GM12878 (cell line): Measurements from ENCODE around the gene GRIK2. TPM values are rescaled to one million over a fixed set of nuclear protein-coding genes. Genes with fewer than 3 reads are reported as not detected.

ENCODE experiments used
- ATAC-seq: fragments of 200-7000 bp; cut with Tn5 transposase; 3 replicates; pipeline ENCODE4 v1.9.1; 2020; ENCODE audit warnings: mild to moderate bottlenecking, moderate library complexity
- BruUV-seq: library from RNA; stranded (reverse); fragments of 400-500 nt; replicated peaks from 2 replicates; lab custom pipeline; 2021; lab: Mats Ljungman, UMichigan
- CTCF ChIA-PET: fragments of 300-600 bp; sonication (Branson Sonifier 250); formaldehyde crosslinking; extraction: SDS; loops from one replicate; lab custom pipeline; 2021; ENCODE audit warnings: inconsistent platforms; lab: Yijun Ruan, JAX
- POLR2A ChIA-PET: fragments of 350-600 bp; formaldehyde crosslinking; extraction: SDS; loops from one replicate; lab custom pipeline; 2021; ENCODE audit warnings: inconsistent platforms; lab: Charles Lee
- RAD21 ChIA-PET: fragments of 300-600 bp; sonication (Branson Sonifier 250); formaldehyde crosslinking; loops from one replicate; lab custom pipeline; 2023; ENCODE audit warnings: antibody characterized with exemption; ENCODE audit not compliant: unreplicated experiment; lab: Charles Lee
- SMC1A ChIA-PET: fragments of 300-600 bp; sonication (Branson Sonifier 250); formaldehyde crosslinking; loops from one replicate; lab custom pipeline; 2023; ENCODE audit not compliant: unreplicated experiment, uncharacterized antibody; lab: Charles Lee
- DNase-seq: peaks from one replicate; pipeline ENCODE4 v3.0.0-alpha.2; 2011; ENCODE audit warnings: low read depth, low spot score
- FAIRE-seq: peaks from 3 replicates; lab custom pipeline; 2011; peaks lifted over from hg19 to GRCh38; lab: Jason Lieb, UNC
- H2AFZ ChIP-seq: 2 replicates; pipeline ENCODE4 v1.6.0; 2011; ENCODE audit warnings: low read depth, low read length, control low read depth; ENCODE audit not compliant: control insufficient read depth
- H3K27ac ChIP-seq: 2 replicates; pipeline ENCODE4 v1.5.1; 2011; ENCODE audit warnings: control low read depth; ENCODE audit not compliant: control insufficient read depth, insufficient read depth
- H3K27me3 ChIP-seq, 2 experiments: replicated peaks in 1 of 2; 2 replicates each; pipeline versions ENCODE4 v1.6.0 to v1.6.1; 2011; ENCODE audit warnings: low read length in 1 of 2; ENCODE audit not compliant: control insufficient read depth in 2 of 2, insufficient read depth in 2 of 2
- H3K36me3 ChIP-seq, 2 experiments: 2 replicates each; pipeline ENCODE4 v1.5.1; 2011; ENCODE audit warnings: low read length in 1 of 2; ENCODE audit not compliant: control insufficient read depth in 2 of 2, insufficient read depth in 2 of 2
- H3K4me1 ChIP-seq: 2 replicates; pipeline ENCODE4 v1.6.1; 2011; ENCODE audit warnings: mild to moderate bottlenecking, low read length, moderate library complexity, mixed read lengths; ENCODE audit not compliant: control insufficient read depth, insufficient read depth
- H3K4me2 ChIP-seq: 2 replicates; pipeline ENCODE4 v1.6.0; 2011; ENCODE audit warnings: control low read depth; ENCODE audit not compliant: control insufficient read depth, insufficient read depth
- H3K4me3 ChIP-seq: fragments of 200-600 bp; sonication (generic); 2 replicates; pipeline ENCODE4 v1.5.1; 2016
- H3K79me2 ChIP-seq: 2 replicates; pipeline ENCODE4 v1.6.0; 2011; ENCODE audit warnings: low read length; ENCODE audit not compliant: control insufficient read depth, insufficient read depth
- H3K9ac ChIP-seq: 2 replicates; pipeline ENCODE4 v1.8.0; 2011; ENCODE audit warnings: low read length, control low read depth, mixed read lengths; ENCODE audit not compliant: control insufficient read depth, insufficient read depth
- H3K9me3 ChIP-seq: replicated peaks from 3 replicates; pipeline ENCODE4 v1.5.1; 2011; ENCODE audit warnings: mild to moderate bottlenecking, low read length; ENCODE audit not compliant: control insufficient read depth, insufficient read depth
- H4K20me1 ChIP-seq: 2 replicates; pipeline ENCODE4 v1.6.0; 2011; ENCODE audit not compliant: control insufficient read depth, insufficient read depth
- BCL11A ChIP-seq: IDR thresholded peaks from 2 replicates; pipeline ENCODE4 v1.6.1; 2011; ENCODE audit warnings: low read depth, low read length
- BCLAF1 ChIP-seq: fragments of 450-650 bp; IDR thresholded peaks from 2 replicates; pipeline ENCODE4 v1.6.1; 2017; ENCODE audit warnings: antibody characterized with exemption, mild to moderate bottlenecking, moderate library complexity
- CBFB ChIP-seq: IDR thresholded peaks from 2 replicates; pipeline ENCODE4 v1.6.1; 2016; ENCODE audit warnings: antibody characterized with exemption, low read depth
- EED ChIP-seq: sonication (generic); IDR thresholded peaks from 2 replicates; pipeline ENCODE4 v1.6.1; 2016; ENCODE audit warnings: antibody characterized with exemption, low read depth
- EGR1 ChIP-seq, 2 experiments: IDR thresholded peaks; 1 replicate in 1 of 2; 2 replicates in 1 of 2; pipeline ENCODE4 v1.6.1; 2011 to 2012; ENCODE audit warnings: low read depth in 2 of 2, low read length in 2 of 2, borderline replicate concordance in 1 of 2, mild to moderate bottlenecking in 1 of 2, moderate library complexity in 1 of 2
- EZH2 ChIP-seq: IDR thresholded peaks from 2 replicates; pipeline ENCODE4 v1.6.1; 2012; ENCODE audit warnings: low read depth, mild to moderate bottlenecking, control low read depth, inconsistent platforms, low read length, borderline replicate concordance; ENCODE audit not compliant: control insufficient read depth
- JUNB ChIP-seq: IDR thresholded peaks from 2 replicates; pipeline ENCODE4 v1.6.1; 2016; ENCODE audit warnings: antibody characterized with exemption, mild to moderate bottlenecking
- MLLT1 ChIP-seq: fragments of 450-650 bp; IDR thresholded peaks from 2 replicates; pipeline ENCODE4 v1.6.1; 2016; ENCODE audit warnings: mild to moderate bottlenecking
- RELA ChIP-seq: fragments of 450-650 bp; IDR thresholded peaks from 2 replicates; pipeline ENCODE4 v1.8.0; 2014; ENCODE audit warnings: borderline replicate concordance; ENCODE audit not compliant: partially characterized antibody
- ZNF207 ChIP-seq: fragments of 450-650 bp; IDR thresholded peaks from 2 replicates; pipeline ENCODE4 v1.6.1; 2014; ENCODE audit warnings: antibody characterized with exemption, mild to moderate bottlenecking, borderline replicate concordance
- in situ Hi-C: fragments of 300-500 bp; cut with MboI; formaldehyde crosslinking; loops from 9 replicates; pipeline ENCODE4 v1.14.3; 2018; ENCODE audit warnings: mixed read lengths
- intact Hi-C: fragments of 100-400 bp; cut with micrococcal nuclease; formaldehyde crosslinking; loops from one replicate; pipeline ENCODE4 v1.14.2; 2022; ENCODE audit not compliant: unreplicated experiment
- polyA plus RNA-seq, 11 experiments: library from polyadenylated mRNA; depleted of rRNA in 4 of 11; unstranded in 6 of 11; stranded (reverse) in 5 of 11; fragments of >200 nt; fragmentation: Nextera tagmentation in 4 of 11; fragmentation: Illumina TruSeq in 1 of 11; extraction: Ambion mirVana in 4 of 11; extraction: Trizol in 1 of 11; gene quantifications; 1 replicate in 1 of 11; 2 replicates in 10 of 11; pipeline versions ENCODE4 v1.2.1 to v1.2.3, GENCODE V29; 2011 to 2016; ENCODE audit warnings: inconsistent platforms in 2 of 11, missing spikeins in 2 of 11, low read depth in 1 of 11
- total RNA-seq, 4 experiments: library from RNA; depleted of rRNA in 3 of 4; stranded (reverse); fragments of >200 nt in 3 of 4; fragmentation: Illumina TruSeq in 1 of 4; extraction: Trizol in 1 of 4; gene quantifications; 2 replicates each; pipeline versions ENCODE4 v1.2.1 to v1.2.3, GENCODE V29; 2013 to 2021
- TF ChIP-seq, protein P1 (sequence below): IDR thresholded peaks from 2 replicates; pipeline ENCODE4 v1.6.1; 2012; ENCODE audit warnings: improper control_type of control experiment, low read depth, low read length; ENCODE audit not compliant: insufficient replicate concordance

The GRIK2 gene
- total and polyA plus RNA-seq, 10 of the 15 experiments (the other 5 are each of a cell fraction or from before 2014, with no cell fraction given), result not detected

- TF ChIP-seq MLLT1 (no peak), ZNF207 (no peak)
- TF ChIP-seq, protein P1, sequence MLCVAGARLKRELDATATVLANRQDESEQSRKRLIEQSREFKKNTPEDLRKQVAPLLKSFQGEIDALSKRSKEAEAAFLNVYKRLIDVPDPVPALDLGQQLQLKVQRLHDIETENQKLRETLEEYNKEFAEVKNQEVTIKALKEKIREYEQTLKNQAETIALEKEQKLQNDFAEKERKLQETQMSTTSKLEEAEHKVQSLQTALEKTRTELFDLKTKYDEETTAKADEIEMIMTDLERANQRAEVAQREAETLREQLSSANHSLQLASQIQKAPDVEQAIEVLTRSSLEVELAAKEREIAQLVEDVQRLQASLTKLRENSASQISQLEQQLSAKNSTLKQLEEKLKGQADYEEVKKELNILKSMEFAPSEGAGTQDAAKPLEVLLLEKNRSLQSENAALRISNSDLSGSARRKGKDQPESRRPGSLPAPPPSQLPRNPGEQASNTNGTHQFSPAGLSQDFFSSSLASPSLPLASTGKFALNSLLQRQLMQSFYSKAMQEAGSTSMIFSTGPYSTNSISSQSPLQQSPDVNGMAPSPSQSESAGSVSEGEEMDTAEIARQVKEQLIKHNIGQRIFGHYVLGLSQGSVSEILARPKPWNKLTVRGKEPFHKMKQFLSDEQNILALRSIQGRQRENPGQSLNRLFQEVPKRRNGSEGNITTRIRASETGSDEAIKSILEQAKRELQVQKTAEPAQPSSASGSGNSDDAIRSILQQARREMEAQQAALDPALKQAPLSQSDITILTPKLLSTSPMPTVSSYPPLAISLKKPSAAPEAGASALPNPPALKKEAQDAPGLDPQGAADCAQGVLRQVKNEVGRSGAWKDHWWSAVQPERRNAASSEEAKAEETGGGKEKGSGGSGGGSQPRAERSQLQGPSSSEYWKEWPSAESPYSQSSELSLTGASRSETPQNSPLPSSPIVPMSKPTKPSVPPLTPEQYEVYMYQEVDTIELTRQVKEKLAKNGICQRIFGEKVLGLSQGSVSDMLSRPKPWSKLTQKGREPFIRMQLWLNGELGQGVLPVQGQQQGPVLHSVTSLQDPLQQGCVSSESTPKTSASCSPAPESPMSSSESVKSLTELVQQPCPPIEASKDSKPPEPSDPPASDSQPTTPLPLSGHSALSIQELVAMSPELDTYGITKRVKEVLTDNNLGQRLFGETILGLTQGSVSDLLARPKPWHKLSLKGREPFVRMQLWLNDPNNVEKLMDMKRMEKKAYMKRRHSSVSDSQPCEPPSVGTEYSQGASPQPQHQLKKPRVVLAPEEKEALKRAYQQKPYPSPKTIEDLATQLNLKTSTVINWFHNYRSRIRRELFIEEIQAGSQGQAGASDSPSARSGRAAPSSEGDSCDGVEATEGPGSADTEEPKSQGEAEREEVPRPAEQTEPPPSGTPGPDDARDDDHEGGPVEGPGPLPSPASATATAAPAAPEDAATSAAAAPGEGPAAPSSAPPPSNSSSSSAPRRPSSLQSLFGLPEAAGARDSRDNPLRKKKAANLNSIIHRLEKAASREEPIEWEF, result no peak
These were observed 459.9 kb downstream of the GRIK2 start (continued) for GRCh38 chr6:101853231-101854085.

DNA sequence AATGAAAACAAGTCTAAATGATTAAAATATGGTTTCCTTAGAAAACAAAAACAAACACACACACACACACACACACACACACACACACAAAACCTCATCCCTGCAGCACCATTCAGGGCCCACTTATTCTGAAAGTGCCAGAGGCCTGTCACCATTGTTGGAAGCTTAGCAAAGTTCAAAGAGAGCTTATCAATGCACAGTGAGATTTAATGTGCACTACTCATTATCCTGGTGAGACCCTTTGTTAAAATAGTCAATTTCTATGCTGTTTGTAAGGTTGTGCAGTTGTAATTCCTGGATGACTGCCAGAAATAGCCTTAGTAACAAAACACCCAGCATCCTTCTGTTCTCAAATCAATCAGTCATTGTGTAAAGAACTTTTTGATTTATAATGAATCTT, 482.9 kb downstream of the GRIK2 start:
- H3K4me2 ChIP-seq, result no peak overlapping the region
- no peak for ATAC-seq
- H3K27me3 ChIP-seq, result no peaks in the 10 kb centered on the region
- RAD21 ChIA-PET, result no interaction called here
- no peak overlapping the region for H2AFZ ChIP-seq
- H3K36me3 ChIP-seq, result no peaks in the 10 kb centered on the region
- BruUV-seq, result no TSS peak
- CTCF ChIA-PET, result interaction anchor here (1.5 kb wide), 1 partner anchor 13 kb away, joined by 3 read pairs; no protein-coding TSS in a partner anchor
- H3K4me1 ChIP-seq, result no peaks in the 10 kb centered on the region
- FAIRE-seq, result no peak
- in situ Hi-C loops, result no loop called here
- no peak overlapping the region for H3K27ac ChIP-seq
- H3K4me3 ChIP-seq, result no peak overlapping the region
- no peaks in the 10 kb centered on the region; the same call in 2 of the 3 replicates for H3K9me3 ChIP-seq
- no peak overlapping the region for H3K9ac ChIP-seq
- SMC1A ChIA-PET, result no interaction called here
- POLR2A ChIA-PET, result no interaction called here
- no peak for DNase-seq
- intact Hi-C loops, result no loop called here
- no peaks in the 10 kb centered on the region for H3K79me2 ChIP-seq
- no peaks in the 10 kb centered on the region for H4K20me1 ChIP-seq
- no peak for TF ChIP-seq EED
- no peak for TF ChIP-seq RELA
- no peak for TF ChIP-seq EZH2
- no peak for TF ChIP-seq CBFB
- no peak for TF ChIP-seq JUNB
- no peak for TF ChIP-seq BCL11A
- no peak for TF ChIP-seq BCLAF1
- no peak for TF ChIP-seq EGR1 (IDR thresholded peaks at IDR 0.05; ENCODE audit: borderline replicate concordance in 1 of 2, low read depth in 2 of 2, low read length in 2 of 2)
